GM12892 (cell line): ENCODE data around the gene XPR1.

ENCODE experiments used
- POLR2A ChIP-seq: IDR thresholded peaks from 2 replicates; pipeline ENCODE4 v1.6.1; 2011; ENCODE audit warnings: low read depth, low read length, control low read depth
- POLR2AphosphoS5 ChIP-seq: IDR thresholded peaks from 2 replicates; pipeline ENCODE4 v1.6.1; 2011; ENCODE audit warnings: low read depth, low read length, control low read depth

GRCh38 chr1:180899262-180899661 lies 267.4 kb downstream of the XPR1 start:
- TF ChIP-seq POLR2AphosphoS5, result no peak
- no peak for TF ChIP-seq POLR2A
